ENCODE measurements around the gene SPDYE1. TPM values are rescaled to one million over a fixed set of nuclear protein-coding genes. Genes with fewer than 3 reads are reported as not detected.

Gene SPDYE1
- total and polyA plus RNA-seq, 2 of the 13 experiments (the other 11 are each of a cell fraction or from before 2014, with no cell fraction given), result not detected

GRCh38 chr7:44050121-44050914 is 52.6 kb downstream of the SPDYE1 start:
- Histone ChIP-seq H3K9ac (ENCODE audit: insufficient read depth, low read depth, low read length) (no peak overlapping the region), H4K20me1 (ENCODE audit: insufficient read depth, low read length) (no peaks in the 10 kb centered on the region), H2AFZ (ENCODE audit: low read length) (no peak overlapping the region), H3K9me3 (ENCODE audit: low read length) (no peaks in the 10 kb centered on the region), H3K79me2 (ENCODE audit: insufficient read depth, low read length) (peaks cover 22% of the 10 kb centered on the region), H3K36me3 (replicated peaks in 1 of 2; ENCODE audit: control insufficient read depth in 1 of 2, insufficient read depth in 2 of 2, low read length in 2 of 2) (peaks cover 16 to 43% of the 10 kb centered on the region in 2 experiments; a peak in 4 of 5 replicates), H3K4me3 (replicated peaks in 1 of 3; ENCODE audit: insufficient read depth in 1 of 3, low read depth in 2 of 3, low read length in 3 of 3) (no peak overlapping the region), H3K4me2 (ENCODE audit: low read depth, low read length) (no peak overlapping the region), H3K27me3 (ENCODE audit: control insufficient read depth in 1 of 2, insufficient read depth in 2 of 2, low read length in 2 of 2) (no peaks in the 10 kb centered on the region; a peak in 1 of 5 replicates), H3K4me1 (ENCODE audit: insufficient read depth, low read length) (peaks cover 26% of the 10 kb centered on the region), H3K27ac (ENCODE audit: extremely low read length, insufficient read depth, low read length) (no peak overlapping the region)
- WGBS (ENCODE audit: low lambda C conversion rate), result 97% methylated on average over 11 of the region's 14 CpGs
- no peak for DNase-seq (ENCODE audit: low spot score)
- CTCF ChIA-PET (ENCODE audit: low intra/inter-chr PET ratio, low total read pairs), result no interaction called here
- no TSS peak for BruUV-seq (replicated peaks)
- no peak for TF ChIP-seq UBTF (CRISPR knock-in tag; IDR thresholded peaks at IDR 0.05)
- TF ChIP-seq, protein P1, sequence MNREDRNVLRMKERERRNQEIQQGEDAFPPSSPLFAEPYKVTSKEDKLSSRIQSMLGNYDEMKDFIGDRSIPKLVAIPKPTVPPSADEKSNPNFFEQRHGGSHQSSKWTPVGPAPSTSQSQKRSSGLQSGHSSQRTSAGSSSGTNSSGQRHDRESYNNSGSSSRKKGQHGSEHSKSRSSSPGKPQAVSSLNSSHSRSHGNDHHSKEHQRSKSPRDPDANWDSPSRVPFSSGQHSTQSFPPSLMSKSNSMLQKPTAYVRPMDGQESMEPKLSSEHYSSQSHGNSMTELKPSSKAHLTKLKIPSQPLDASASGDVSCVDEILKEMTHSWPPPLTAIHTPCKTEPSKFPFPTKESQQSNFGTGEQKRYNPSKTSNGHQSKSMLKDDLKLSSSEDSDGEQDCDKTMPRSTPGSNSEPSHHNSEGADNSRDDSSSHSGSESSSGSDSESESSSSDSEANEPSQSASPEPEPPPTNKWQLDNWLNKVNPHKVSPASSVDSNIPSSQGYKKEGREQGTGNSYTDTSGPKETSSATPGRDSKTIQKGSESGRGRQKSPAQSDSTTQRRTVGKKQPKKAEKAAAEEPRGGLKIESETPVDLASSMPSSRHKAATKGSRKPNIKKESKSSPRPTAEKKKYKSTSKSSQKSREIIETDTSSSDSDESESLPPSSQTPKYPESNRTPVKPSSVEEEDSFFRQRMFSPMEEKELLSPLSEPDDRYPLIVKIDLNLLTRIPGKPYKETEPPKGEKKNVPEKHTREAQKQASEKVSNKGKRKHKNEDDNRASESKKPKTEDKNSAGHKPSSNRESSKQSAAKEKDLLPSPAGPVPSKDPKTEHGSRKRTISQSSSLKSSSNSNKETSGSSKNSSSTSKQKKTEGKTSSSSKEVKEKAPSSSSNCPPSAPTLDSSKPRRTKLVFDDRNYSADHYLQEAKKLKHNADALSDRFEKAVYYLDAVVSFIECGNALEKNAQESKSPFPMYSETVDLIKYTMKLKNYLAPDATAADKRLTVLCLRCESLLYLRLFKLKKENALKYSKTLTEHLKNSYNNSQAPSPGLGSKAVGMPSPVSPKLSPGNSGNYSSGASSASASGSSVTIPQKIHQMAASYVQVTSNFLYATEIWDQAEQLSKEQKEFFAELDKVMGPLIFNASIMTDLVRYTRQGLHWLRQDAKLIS (CRISPR knock-in tag; IDR thresholded peaks at IDR 0.05), result no peak
- intact Hi-C loops (cut with micrococcal nuclease; ENCODE audit: unreplicated experiment) (no loop called here), in situ Hi-C loops (cut with HindIII; ENCODE audit: extremely low pct_ligation_motif_present, low pct_unique_long_range_greater_than_20kb) (no loop called here)
- POLR2A ChIA-PET, result no interaction called here
- no peak for FAIRE-seq
- ATAC-seq, result no peak
